GM21529 (cell line): ENCODE results near the gene FER1L5.

Source experiments
- ATAC-seq: cut with Tn5 transposase; IDR thresholded peaks from one replicate; pipeline ENCODE4 v1.9.1; 2021; ENCODE audit not compliant: unreplicated experiment

Gene FER1L5

GRCh38 chr2:96739076-96739632 is 96.6 kb downstream of the FER1L5 start:
- ATAC-seq = no peak

GRCh38 chr2:96739633-96740428 is 97.3 kb downstream of the FER1L5 start, which contains the start of gene LMAN2L:
Gene LMAN2L, minus strand, starts transcription at chr2:96740064. Its CDS starts 24 bp downstream, at chr2:96740040.
- peak; percentile 99 for ATAC-seq

- no peak for ATAC-seq
Measured at GRCh38 chr2:96747061-96747617, 104.6 kb downstream of the FER1L5 start.

DNA sequence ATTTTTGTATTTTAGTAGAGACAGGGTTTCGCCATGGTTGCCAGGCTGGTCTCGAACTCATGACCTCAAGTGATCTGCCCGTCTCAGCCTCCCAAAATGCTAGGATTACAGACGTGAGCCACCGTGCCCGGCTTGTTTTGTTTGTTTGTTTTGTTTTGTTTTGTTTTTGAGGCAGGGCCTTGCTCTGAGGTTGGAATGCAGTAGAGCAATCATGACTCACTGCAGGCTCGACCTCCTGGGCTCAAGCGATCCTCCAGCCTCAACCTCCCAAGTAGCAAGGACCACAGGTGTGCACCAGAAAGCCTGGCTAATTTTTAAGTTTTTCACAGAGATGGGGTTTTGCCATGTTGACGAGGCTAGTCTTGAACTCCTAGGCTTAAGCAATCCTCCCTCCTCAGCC is 109.2 kb downstream of the FER1L5 start:
- no peak for ATAC-seq

- no peak for ATAC-seq
Measured at GRCh38 chr2:96753661-96754282, 111.2 kb downstream of the FER1L5 start.

GRCh38 chr2:96754317-96754716 is 111.8 kb downstream of the FER1L5 start:
- ATAC-seq = no peak
